ENCODE measurements around the gene NR6A1.

NR6A1 gene

GRCh38 chr9:124758691-124759090 lies 12.4 kb downstream of the NR6A1 start:
- no peak overlapping the region for H2AFZ ChIP-seq (ENCODE audit: low read depth)
- no peaks in the 10 kb centered on the region for H3K27me3 ChIP-seq (ENCODE audit: insufficient read depth, low read depth)
- no peaks in the 10 kb centered on the region for H3K36me3 ChIP-seq (ENCODE audit: insufficient read depth)
- no peak overlapping the region for H3K9ac ChIP-seq
- no peak overlapping the region for H3K27ac ChIP-seq
- no peak overlapping the region for H3K4me3 ChIP-seq (IDR thresholded peaks at IDR 0.05; ENCODE audit: insufficient read depth, low read depth, low read length)
- no peak for TF ChIP-seq CTCF (conservative IDR thresholded peaks at IDR 0.05; ENCODE audit: low read depth, low read length)
- H3K79me2 ChIP-seq (ENCODE audit: insufficient read depth, low read depth) = 0 out of 2 replicates have a peak, but pooled peaks cover 5% of the 10 kb centered on the region
- no peaks in the 10 kb centered on the region for H3K4me1 ChIP-seq (ENCODE audit: low read depth, poor library complexity, severe bottlenecking)
- H3K4me2 ChIP-seq = no peak overlapping the region
- no peaks in the 10 kb centered on the region for H4K20me1 ChIP-seq (ENCODE audit: insufficient read depth)

- no peak overlapping the region for H3K9ac ChIP-seq
- H3K27me3 ChIP-seq (ENCODE audit: insufficient read depth, low read depth) = no peaks in the 10 kb centered on the region
- H3K4me3 ChIP-seq (IDR thresholded peaks at IDR 0.05; ENCODE audit: insufficient read depth, low read depth, low read length) = no peak overlapping the region
- no peak overlapping the region for H3K27ac ChIP-seq
- H3K4me2 ChIP-seq = no peak overlapping the region
- no peaks in the 10 kb centered on the region for H3K4me1 ChIP-seq (ENCODE audit: low read depth, poor library complexity, severe bottlenecking)
- no peaks in the 10 kb centered on the region for H4K20me1 ChIP-seq (ENCODE audit: insufficient read depth)
- 0 out of 2 replicates have a peak, but pooled peaks cover 5% of the 10 kb centered on the region for H3K79me2 ChIP-seq (ENCODE audit: insufficient read depth, low read depth)
- H2AFZ ChIP-seq (ENCODE audit: low read depth) = no peak overlapping the region
- TF ChIP-seq CTCF (conservative IDR thresholded peaks at IDR 0.05; ENCODE audit: low read depth, low read length) = no peak
- no peaks in the 10 kb centered on the region for H3K36me3 ChIP-seq (ENCODE audit: insufficient read depth)
Measured at GRCh38 chr9:124758061-124758460, 13.1 kb downstream of the NR6A1 start.

- 0 out of 2 replicates have a peak, but pooled peaks cover 5% of the 10 kb centered on the region for H3K79me2 ChIP-seq (ENCODE audit: insufficient read depth, low read depth)
Measured at GRCh38 chr9:124757616-124758015, 13.5 kb downstream of the NR6A1 start.

GRCh38 chr9:124756011-124756410 lies 15.1 kb downstream of the NR6A1 start:
- H3K79me2 ChIP-seq (ENCODE audit: insufficient read depth, low read depth) = 0 out of 2 replicates have a peak, but pooled peaks cover 5% of the 10 kb centered on the region
- H3K27me3 ChIP-seq (ENCODE audit: insufficient read depth, low read depth) = no peaks in the 10 kb centered on the region
- H3K36me3 ChIP-seq (ENCODE audit: insufficient read depth) = no peaks in the 10 kb centered on the region
- no peak for TF ChIP-seq CTCF (conservative IDR thresholded peaks at IDR 0.05; ENCODE audit: low read depth, low read length)
- H3K9ac ChIP-seq = no peak overlapping the region
- no peaks in the 10 kb centered on the region for H3K4me1 ChIP-seq (ENCODE audit: low read depth, poor library complexity, severe bottlenecking)
- H4K20me1 ChIP-seq (ENCODE audit: insufficient read depth) = no peaks in the 10 kb centered on the region
- H3K4me2 ChIP-seq = no peak overlapping the region
- no peak overlapping the region for H3K27ac ChIP-seq
- no peak overlapping the region for H2AFZ ChIP-seq (ENCODE audit: low read depth)
- H3K4me3 ChIP-seq (IDR thresholded peaks at IDR 0.05; ENCODE audit: insufficient read depth, low read depth, low read length) = no peak overlapping the region

More at GRCh38 chr9:124757616-124758015, 13.5 kb downstream of the NR6A1 start:
- no peak for TF ChIP-seq CTCF (conservative IDR thresholded peaks at IDR 0.05; ENCODE audit: low read depth, low read length)
- Histone ChIP-seq H3K36me3 (ENCODE audit: insufficient read depth) (no peaks in the 10 kb centered on the region), H3K27ac (no peak overlapping the region), H3K4me3 (IDR thresholded peaks at IDR 0.05; ENCODE audit: insufficient read depth, low read depth, low read length) (no peak overlapping the region), H3K9ac (no peak overlapping the region), H3K27me3 (ENCODE audit: insufficient read depth, low read depth) (no peaks in the 10 kb centered on the region), H2AFZ (ENCODE audit: low read depth) (no peak overlapping the region), H3K4me1 (ENCODE audit: low read depth, poor library complexity, severe bottlenecking) (no peaks in the 10 kb centered on the region), H4K20me1 (ENCODE audit: insufficient read depth) (no peaks in the 10 kb centered on the region), H3K4me2 (no peak overlapping the region)

Measured in KMS-11 (cell line).